Upper lobe of left lung (tissue), 6 donors: Measurements from ENCODE around the gene CHKA. TPM values are rescaled to one million over a fixed set of nuclear protein-coding genes. Genes with fewer than 3 reads are reported as not detected.

Experiments used
- ATAC-seq, 2 donors: fragments of 200-7000 bp; cut with Tn5 transposase; one replicate each; pipeline ENCODE4 v1.9.1; 2022; ENCODE audit warnings: mild to moderate bottlenecking in 2 of 2, moderate library complexity in 2 of 2; ENCODE audit not compliant: low FRiP score in 2 of 2
- DNase-seq, 2 donors: peaks; one replicate each; pipeline ENCODE4 v3.0.0-alpha.2; 2019 to 2020
- H3K27ac ChIP-seq, 4 donors: fragments of 200-600 bp; sonication (generic); one replicate each; pipeline ENCODE4 v1.5.1; 2016 to 2019
- H3K27me3 ChIP-seq, 4 donors: fragments of 200-600 bp; sonication (generic); one replicate each; pipeline ENCODE4 v1.5.1; 2017 to 2019
- H3K36me3 ChIP-seq, 4 donors: fragments of 200-600 bp; sonication (generic); one replicate each; pipeline ENCODE4 v1.5.1; 2016 to 2019
- H3K4me1 ChIP-seq, 4 donors: fragments of 200-600 bp; sonication (generic); one replicate each; pipeline ENCODE4 v1.5.1; 2018 to 2019
- H3K4me3 ChIP-seq, 4 donors: fragments of 200-600 bp; sonication (generic); one replicate each; pipeline ENCODE4 v1.5.1; 2017 to 2019; ENCODE audit warnings: mild to moderate bottlenecking in 2 of 4, moderate library complexity in 1 of 4
- H3K9me3 ChIP-seq, 4 donors: fragments of 200-600 bp; sonication (generic); one replicate each; pipeline ENCODE4 v1.5.1; 2018 to 2019
- EP300 ChIP-seq, 4 donors: sonication (generic); formaldehyde crosslinking; IDR thresholded peaks; one replicate each; pipeline ENCODE4 v1.5.1; 2017; ENCODE audit warnings: antibody characterized with exemption in 4 of 4, control low read depth in 2 of 4
- POLR2A ChIP-seq, 4 donors: fragments of 450-650 bp; IDR thresholded peaks; one replicate each; pipeline ENCODE4 v1.5.1; 2016 to 2017; ENCODE audit warnings: antibody characterized with exemption in 4 of 4, mild to moderate bottlenecking in 2 of 4
- POLR2AphosphoS5 ChIP-seq, 2 donors: sonication (generic); formaldehyde crosslinking; IDR thresholded peaks; one replicate each; pipeline ENCODE4 v1.5.1; 2017; ENCODE audit warnings: antibody characterized with exemption in 2 of 2
- WGBS, 2 donors: methylation state at CpG; one replicate each; pipeline ENCODE4 v1.1.5; 2017 to 2018; 5-methylcytosine and 5-hydroxymethylcytosine counted together
- total RNA-seq, 6 donors: library from RNA; depleted of rRNA in 4 of 6; stranded (reverse); fragments of >200 nt in 4 of 6; gene quantifications; one replicate each; pipeline versions ENCODE4 v1.1.0 to v1.2.1, GENCODE V29; 2016 to 2021
- TF ChIP-seq, protein P1 (sequence below), 6 experiments: fragments of 450-650 bp in 4 of 6; fragments of 200-600 bp in 2 of 6; sonication (generic) in 2 of 6; IDR thresholded peaks; one replicate each; pipeline ENCODE4 v1.5.1; 2016 to 2019; ENCODE audit warnings: antibody characterized with exemption in 6 of 6
- donor health status: DM: no; HTN: no; CAD: no; lungs with moderate emphysema.
- donor health status: DM: no; HTN: yes; CAD: no; lungs with severe emphysema.

The CHKA gene
- total RNA-seq, 6 donors from 2014 or later = 34.5 to 128 (median 59.1) TPM

DNA sequence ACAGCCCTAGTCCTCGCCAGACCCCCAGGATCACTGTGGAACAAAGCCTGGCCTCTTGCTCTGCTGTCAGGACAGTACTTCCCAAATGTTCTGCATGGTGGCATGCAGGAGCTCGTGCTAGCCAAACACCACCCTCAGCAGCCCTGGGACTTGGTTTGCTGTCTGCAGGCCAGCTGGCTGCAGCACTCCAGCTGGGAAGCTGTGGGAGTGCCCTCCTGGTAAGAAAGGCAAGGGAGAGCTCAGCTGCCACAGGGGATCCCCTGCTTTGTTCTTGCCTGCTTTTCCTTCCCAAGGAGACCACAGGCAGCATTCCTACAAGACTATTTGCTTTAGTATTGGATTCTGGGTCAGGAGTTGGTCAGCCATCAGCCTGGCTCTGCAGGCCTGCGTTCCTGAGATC lies 54.4 kb downstream of the CHKA start:
- Histone ChIP-seq H3K9me3 (no peaks in the 10 kb centered on the region), H3K27me3 (no peaks in the 10 kb centered on the region), H3K27ac (no peak overlapping the region), H3K4me1 (peaks cover 0 to 4% (median 0%) of the 10 kb centered on the region in 4 donors), H3K4me3 (no peak overlapping the region), H3K36me3 (peaks cover 29 to 85% (median 51%) of the 10 kb centered on the region in 4 donors)
- 81 to 87% methylated on average over 2 to 3 of the region's 3 CpGs for WGBS, 2 donors
- ATAC-seq (no peak), DNase-seq (no peak)
- TF ChIP-seq EP300 (IDR thresholded peaks at IDR 0.05) = no peak
- TF ChIP-seq POLR2AphosphoS5 (IDR thresholded peaks at IDR 0.05) = no peak
- TF ChIP-seq, protein P1, sequence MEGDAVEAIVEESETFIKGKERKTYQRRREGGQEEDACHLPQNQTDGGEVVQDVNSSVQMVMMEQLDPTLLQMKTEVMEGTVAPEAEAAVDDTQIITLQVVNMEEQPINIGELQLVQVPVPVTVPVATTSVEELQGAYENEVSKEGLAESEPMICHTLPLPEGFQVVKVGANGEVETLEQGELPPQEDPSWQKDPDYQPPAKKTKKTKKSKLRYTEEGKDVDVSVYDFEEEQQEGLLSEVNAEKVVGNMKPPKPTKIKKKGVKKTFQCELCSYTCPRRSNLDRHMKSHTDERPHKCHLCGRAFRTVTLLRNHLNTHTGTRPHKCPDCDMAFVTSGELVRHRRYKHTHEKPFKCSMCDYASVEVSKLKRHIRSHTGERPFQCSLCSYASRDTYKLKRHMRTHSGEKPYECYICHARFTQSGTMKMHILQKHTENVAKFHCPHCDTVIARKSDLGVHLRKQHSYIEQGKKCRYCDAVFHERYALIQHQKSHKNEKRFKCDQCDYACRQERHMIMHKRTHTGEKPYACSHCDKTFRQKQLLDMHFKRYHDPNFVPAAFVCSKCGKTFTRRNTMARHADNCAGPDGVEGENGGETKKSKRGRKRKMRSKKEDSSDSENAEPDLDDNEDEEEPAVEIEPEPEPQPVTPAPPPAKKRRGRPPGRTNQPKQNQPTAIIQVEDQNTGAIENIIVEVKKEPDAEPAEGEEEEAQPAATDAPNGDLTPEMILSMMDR (IDR thresholded peaks at IDR 0.05) = no peak
- TF ChIP-seq POLR2A (IDR thresholded peaks at IDR 0.05) = no peak

DNA sequence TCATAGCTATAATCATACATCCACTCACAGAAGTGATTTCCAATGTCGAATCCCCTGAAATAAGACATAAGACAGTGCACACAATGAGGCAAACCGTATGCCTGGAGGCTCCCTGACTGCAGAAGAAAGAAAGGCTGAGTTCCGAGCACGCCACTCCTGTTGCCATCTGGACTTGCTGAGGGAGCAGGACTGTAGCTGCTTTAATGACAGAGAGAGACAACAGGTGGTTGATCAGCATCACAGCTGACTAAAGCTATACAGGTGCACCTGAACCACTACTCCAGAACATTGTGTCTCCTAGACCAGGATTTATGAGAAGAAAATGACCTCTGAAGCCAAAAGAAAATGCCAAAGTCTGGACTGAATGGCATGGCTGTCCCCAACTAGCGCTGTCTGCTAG lies 55.3 kb downstream of the CHKA start:
- DNase-seq = no peak
- H3K4me1 ChIP-seq = peaks cover 0 to 4% (median 0%) of the 10 kb centered on the region in 4 donors
- no peaks in the 10 kb centered on the region for H3K27me3 ChIP-seq
- no peaks in the 10 kb centered on the region for H3K9me3 ChIP-seq
- ATAC-seq = no peak
- H3K36me3 ChIP-seq = peaks cover 25 to 85% (median 53%) of the 10 kb centered on the region in 4 donors
- H3K4me3 ChIP-seq = no peak overlapping the region
- TF ChIP-seq POLR2AphosphoS5 (IDR thresholded peaks at IDR 0.05) (no peak), POLR2A (IDR thresholded peaks at IDR 0.05) (no peak), EP300 (IDR thresholded peaks at IDR 0.05) (no peak)
- TF ChIP-seq, protein P1 (IDR thresholded peaks at IDR 0.05) = no peak
- WGBS, 2 donors = 93% methylated on average over 4 to 5 of the region's 5 CpGs
- no peak overlapping the region for H3K27ac ChIP-seq

DNA sequence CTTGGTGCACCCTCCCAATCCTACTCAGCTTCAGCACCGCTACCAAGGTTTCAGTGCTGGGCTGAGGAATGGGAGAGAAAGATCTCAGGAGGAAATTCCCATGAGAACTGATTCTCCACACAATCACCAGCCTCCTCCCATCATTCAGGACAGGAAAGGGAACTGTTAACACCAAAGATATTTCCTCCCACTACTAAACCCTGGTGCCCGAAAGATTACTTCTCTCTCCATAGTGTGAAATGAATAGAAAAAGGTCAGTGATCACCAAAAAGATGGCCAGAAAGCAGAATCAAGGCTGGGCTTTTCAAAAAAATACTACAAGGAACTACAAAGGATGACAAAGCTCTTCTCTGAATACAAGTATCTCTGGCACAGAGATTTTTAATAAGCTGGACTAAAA lies 56.3 kb downstream of the CHKA start:
- no peaks in the 10 kb centered on the region for H3K27me3 ChIP-seq
- no peak overlapping the region for H3K4me3 ChIP-seq
- ATAC-seq = no peak
- no peak overlapping the region for H3K27ac ChIP-seq
- 66 to 68% methylated on average over 2 of the region's 2 CpGs for WGBS, 2 donors
- H3K4me1 ChIP-seq = peaks cover 0 to 4% (median 0%) of the 10 kb centered on the region in 4 donors
- H3K9me3 ChIP-seq = no peaks in the 10 kb centered on the region
- TF ChIP-seq POLR2A (IDR thresholded peaks at IDR 0.05) = no peak
- TF ChIP-seq EP300 (IDR thresholded peaks at IDR 0.05) = no peak
- TF ChIP-seq, protein P1 (IDR thresholded peaks at IDR 0.05) = no peak
- no peak for TF ChIP-seq POLR2AphosphoS5 (IDR thresholded peaks at IDR 0.05)
- peaks cover 26 to 82% (median 49%) of the 10 kb centered on the region in 4 donors for H3K36me3 ChIP-seq
- no peak for DNase-seq

DNA sequence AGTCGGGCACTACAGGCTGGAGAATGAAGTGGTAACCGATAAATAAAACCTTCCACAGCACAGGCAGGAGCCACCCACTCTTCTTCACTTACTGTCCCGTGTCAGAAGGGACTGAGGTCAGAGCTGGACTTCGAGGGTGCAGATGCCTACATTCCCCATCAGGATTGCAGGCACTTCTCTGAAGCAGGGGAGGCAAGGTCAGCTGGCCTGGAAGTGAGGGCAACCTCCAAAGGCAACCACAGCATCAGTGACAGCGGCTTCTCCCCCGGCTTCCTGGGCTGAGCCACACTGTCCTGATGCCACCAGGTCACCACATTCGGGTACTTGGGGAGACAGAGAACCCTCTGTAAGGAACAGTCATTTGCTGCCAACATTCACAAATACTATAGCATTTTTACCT lies 59.7 kb downstream of the CHKA start:
- H3K36me3 ChIP-seq = peaks cover 23 to 57% (median 29%) of the 10 kb centered on the region in 4 donors
- H3K4me1 ChIP-seq = peaks cover 0 to 4% (median 0%) of the 10 kb centered on the region in 4 donors
- H3K9me3 ChIP-seq = no peaks in the 10 kb centered on the region
- WGBS, 2 donors = 91 to 96% methylated on average over 6 to 7 of the region's 7 CpGs
- no peak overlapping the region for H3K4me3 ChIP-seq
- no peak for TF ChIP-seq POLR2A (IDR thresholded peaks at IDR 0.05)
- TF ChIP-seq EP300 (IDR thresholded peaks at IDR 0.05) = no peak
- no peak for TF ChIP-seq POLR2AphosphoS5 (IDR thresholded peaks at IDR 0.05)
- TF ChIP-seq, protein P1 (IDR thresholded peaks at IDR 0.05) = no peak
- no peak for ATAC-seq
- H3K27me3 ChIP-seq = no peaks in the 10 kb centered on the region
- no peak for DNase-seq
- no peak overlapping the region for H3K27ac ChIP-seq

DNA sequence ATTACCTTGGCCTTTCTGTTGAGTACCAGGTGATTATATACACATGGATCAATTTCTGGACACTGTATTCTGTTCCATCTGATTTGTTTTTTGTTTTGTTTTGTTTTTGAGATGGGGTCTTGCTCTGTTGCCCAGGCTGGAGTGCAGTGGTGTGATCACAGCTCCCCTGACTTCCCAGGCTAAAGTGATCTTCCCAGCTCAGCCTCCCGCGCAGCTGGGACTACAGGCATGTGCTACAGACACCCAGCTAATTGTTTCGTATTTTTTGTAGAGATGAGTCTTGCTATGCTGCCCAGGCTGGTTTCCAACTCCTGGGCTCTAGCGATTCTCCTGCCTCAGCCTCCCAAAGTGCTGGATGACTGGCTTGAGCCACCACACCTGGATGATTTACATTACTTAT lies 63.4 kb downstream of the CHKA start:
- no peak for ATAC-seq
- Histone ChIP-seq H3K4me1 (no peaks in the 10 kb centered on the region), H3K4me3 (no peak overlapping the region), H3K9me3 (no peaks in the 10 kb centered on the region), H3K36me3 (peaks cover 10 to 48% (median 24%) of the 10 kb centered on the region in 4 donors), H3K27ac (no peak overlapping the region), H3K27me3 (no peaks in the 10 kb centered on the region)
- DNase-seq = no peak
- TF ChIP-seq POLR2A (IDR thresholded peaks at IDR 0.05) = no peak
- TF ChIP-seq, protein P1 (IDR thresholded peaks at IDR 0.05) = no peak
- 95% methylated on average over 4 of the region's 4 CpGs for WGBS, 2 donors
